ENCODE measurements around the gene CD2BP2. TPM values are rescaled to one million over a fixed set of nuclear protein-coding genes. Genes with fewer than 3 reads are reported as not detected.

CD2BP2 gene
- total RNA-seq, 1 donor from 2014 or later: 58.8 TPM

DNA sequence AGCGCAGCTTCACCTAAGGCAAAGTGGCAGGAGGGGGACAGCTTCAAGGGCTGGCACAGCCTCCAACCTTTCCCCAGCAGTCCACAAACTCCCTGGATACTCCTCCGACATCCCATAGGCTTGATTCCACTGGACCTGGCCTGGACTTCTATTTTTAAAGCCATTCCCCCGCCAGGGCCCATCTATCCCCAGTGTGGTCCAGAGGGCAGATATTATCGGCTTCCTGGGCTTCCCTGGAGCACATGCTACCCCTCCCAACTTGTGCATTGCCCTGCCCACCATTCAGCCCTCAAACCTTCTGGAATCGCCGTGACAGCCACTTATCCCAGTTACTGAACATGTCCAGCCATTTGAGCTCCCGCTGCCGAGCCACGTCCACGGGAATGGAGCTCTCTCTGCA is 10.1 kb upstream of the CD2BP2 start:
- H3K9me3 Mint-ChIP-seq (ENCODE audit: unreplicated experiment): no peaks in the 10 kb centered on the region
- H3K9me3 ChIP-seq (ENCODE audit: insufficient read depth, low read depth, low read length): no peaks in the 10 kb centered on the region
- no peak overlapping the region for H2AFZ ChIP-seq (ENCODE audit: low read depth, low read length)
- H3K27me3 ChIP-seq (ENCODE audit: insufficient read depth, low read length): no peaks in the 10 kb centered on the region
- TF ChIP-seq, protein P1, sequence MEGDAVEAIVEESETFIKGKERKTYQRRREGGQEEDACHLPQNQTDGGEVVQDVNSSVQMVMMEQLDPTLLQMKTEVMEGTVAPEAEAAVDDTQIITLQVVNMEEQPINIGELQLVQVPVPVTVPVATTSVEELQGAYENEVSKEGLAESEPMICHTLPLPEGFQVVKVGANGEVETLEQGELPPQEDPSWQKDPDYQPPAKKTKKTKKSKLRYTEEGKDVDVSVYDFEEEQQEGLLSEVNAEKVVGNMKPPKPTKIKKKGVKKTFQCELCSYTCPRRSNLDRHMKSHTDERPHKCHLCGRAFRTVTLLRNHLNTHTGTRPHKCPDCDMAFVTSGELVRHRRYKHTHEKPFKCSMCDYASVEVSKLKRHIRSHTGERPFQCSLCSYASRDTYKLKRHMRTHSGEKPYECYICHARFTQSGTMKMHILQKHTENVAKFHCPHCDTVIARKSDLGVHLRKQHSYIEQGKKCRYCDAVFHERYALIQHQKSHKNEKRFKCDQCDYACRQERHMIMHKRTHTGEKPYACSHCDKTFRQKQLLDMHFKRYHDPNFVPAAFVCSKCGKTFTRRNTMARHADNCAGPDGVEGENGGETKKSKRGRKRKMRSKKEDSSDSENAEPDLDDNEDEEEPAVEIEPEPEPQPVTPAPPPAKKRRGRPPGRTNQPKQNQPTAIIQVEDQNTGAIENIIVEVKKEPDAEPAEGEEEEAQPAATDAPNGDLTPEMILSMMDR (IDR thresholded peaks at IDR 0.05; ENCODE audit: insufficient read depth, low read depth, low read length): no peak
- no peak for TF ChIP-seq EZH2 (IDR thresholded peaks at IDR 0.05; ENCODE audit: insufficient read depth, low read length)
- H3K36me3 Mint-ChIP-seq (ENCODE audit: low read depth, unreplicated experiment): peaks cover 20% of the 10 kb centered on the region
- H3K4me3 ChIP-seq (ENCODE audit: insufficient read depth, low read depth, low read length): no peak overlapping the region
- peaks cover 15% of the 10 kb centered on the region for H3K4me1 ChIP-seq (ENCODE audit: insufficient read depth, low read length)
- no peaks in the 10 kb centered on the region for H3K27me3 Mint-ChIP-seq (ENCODE audit: low read depth, unreplicated experiment)
- H3K27ac ChIP-seq (ENCODE audit: low read depth, low read length): no peak overlapping the region
- H3K9ac ChIP-seq (ENCODE audit: low read length): no peak overlapping the region
- no peak overlapping the region for H3K4me2 ChIP-seq (ENCODE audit: low read length)
- no peak overlapping the region for H3K27ac Mint-ChIP-seq (ENCODE audit: unreplicated experiment)
- peaks cover 21% of the 10 kb centered on the region for H3K4me1 Mint-ChIP-seq (ENCODE audit: low read depth, unreplicated experiment)
- FAIRE-seq: no peak
- H3K4me3 Mint-ChIP-seq (ENCODE audit: unreplicated experiment): no peak overlapping the region
- H3K36me3 ChIP-seq (ENCODE audit: insufficient read depth, low read length): peaks cover 15% of the 10 kb centered on the region
- DNase-seq (ENCODE audit: low read depth): no peak
- H4K20me1 ChIP-seq (ENCODE audit: insufficient read depth, low read length): peaks cover 85% of the 10 kb centered on the region
- peaks cover 92% of the 10 kb centered on the region for H3K79me2 ChIP-seq (ENCODE audit: insufficient read depth, low read length)

DNA sequence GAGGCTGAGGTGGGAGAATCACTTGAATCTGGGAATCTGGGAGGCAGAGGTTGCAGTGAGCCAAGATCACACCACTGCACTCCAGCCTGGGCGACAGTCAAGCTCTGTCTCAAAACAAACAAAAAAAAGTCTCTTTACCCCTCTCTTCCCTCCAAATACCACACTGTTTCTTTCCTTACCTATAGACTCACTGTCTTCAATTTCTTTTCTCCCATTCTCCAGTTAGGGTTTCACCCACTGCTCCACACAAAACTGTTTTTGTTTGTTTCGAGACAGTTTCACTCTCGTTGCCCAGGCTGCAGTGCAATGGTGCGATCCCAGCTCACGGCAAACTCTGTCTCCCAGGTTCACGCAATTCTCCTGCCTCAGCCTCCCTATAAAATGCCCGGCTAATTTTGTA is 6.1 kb upstream of the CD2BP2 start:
- Mint-ChIP-seq H3K4me3 (ENCODE audit: unreplicated experiment) (no peak overlapping the region), H3K27me3 (ENCODE audit: low read depth, unreplicated experiment) (no peaks in the 10 kb centered on the region), H3K36me3 (ENCODE audit: low read depth, unreplicated experiment) (peaks cover 27% of the 10 kb centered on the region), H3K9me3 (ENCODE audit: unreplicated experiment) (no peaks in the 10 kb centered on the region), H3K27ac (ENCODE audit: unreplicated experiment) (no peak overlapping the region), H3K4me1 (ENCODE audit: low read depth, unreplicated experiment) (peaks cover 13% of the 10 kb centered on the region)
- no peak overlapping the region for H3K4me2 ChIP-seq (ENCODE audit: low read length)
- H3K27ac ChIP-seq (ENCODE audit: low read depth, low read length): no peak overlapping the region
- no peaks in the 10 kb centered on the region for H3K27me3 ChIP-seq (ENCODE audit: insufficient read depth, low read length)
- H3K4me3 ChIP-seq (ENCODE audit: insufficient read depth, low read depth, low read length): no peak overlapping the region
- no peaks in the 10 kb centered on the region for H3K4me1 ChIP-seq (ENCODE audit: insufficient read depth, low read length)
- peaks cover 83% of the 10 kb centered on the region for H3K79me2 ChIP-seq (ENCODE audit: insufficient read depth, low read length)
- H4K20me1 ChIP-seq (ENCODE audit: insufficient read depth, low read length): peaks cover 67% of the 10 kb centered on the region
- H3K9me3 ChIP-seq (ENCODE audit: insufficient read depth, low read depth, low read length): no peaks in the 10 kb centered on the region
- H3K36me3 ChIP-seq (ENCODE audit: insufficient read depth, low read length): peaks cover 20% of the 10 kb centered on the region
- DNase-seq (ENCODE audit: low read depth) (no peak), FAIRE-seq (no peak)
- H2AFZ ChIP-seq (ENCODE audit: low read depth, low read length): no peak overlapping the region
- no peak overlapping the region for H3K9ac ChIP-seq (ENCODE audit: low read length)
- TF ChIP-seq EZH2 (IDR thresholded peaks at IDR 0.05; ENCODE audit: insufficient read depth, low read length): no peak
- TF ChIP-seq, protein P1 (IDR thresholded peaks at IDR 0.05; ENCODE audit: insufficient read depth, low read depth, low read length): no peak

DNA sequence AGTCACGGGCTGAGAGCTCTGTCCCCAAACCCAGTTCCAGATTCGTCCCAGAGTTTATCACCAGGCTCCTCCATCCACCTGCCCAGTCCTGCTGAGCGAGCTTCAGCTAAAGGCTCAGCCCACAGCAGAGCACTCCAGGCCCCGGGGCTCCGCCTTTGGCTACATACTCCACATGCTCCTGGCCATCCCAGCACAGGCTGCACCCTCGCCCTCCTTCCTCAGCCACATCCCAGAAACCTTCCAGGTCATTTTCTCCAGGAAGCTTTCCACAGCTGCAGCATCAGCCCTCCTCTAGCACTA is 4.7 kb upstream of the CD2BP2 start:
- H3K9me3 Mint-ChIP-seq (ENCODE audit: unreplicated experiment): no peaks in the 10 kb centered on the region
- no peak overlapping the region for H3K27ac ChIP-seq (ENCODE audit: low read depth, low read length)
- no peak for TF ChIP-seq EZH2 (IDR thresholded peaks at IDR 0.05; ENCODE audit: insufficient read depth, low read length)
- TF ChIP-seq, protein P1 (IDR thresholded peaks at IDR 0.05; ENCODE audit: insufficient read depth, low read depth, low read length): no peak
- H3K36me3 Mint-ChIP-seq (ENCODE audit: low read depth, unreplicated experiment): peaks cover 25% of the 10 kb centered on the region
- H3K4me3 ChIP-seq (ENCODE audit: insufficient read depth, low read depth, low read length): no peak overlapping the region
- peaks cover 54% of the 10 kb centered on the region for H4K20me1 ChIP-seq (ENCODE audit: insufficient read depth, low read length)
- no peak overlapping the region for H2AFZ ChIP-seq (ENCODE audit: low read depth, low read length)
- FAIRE-seq (no peak), DNase-seq (ENCODE audit: low read depth) (no peak)
- H3K4me1 Mint-ChIP-seq (ENCODE audit: low read depth, unreplicated experiment): peaks cover 15% of the 10 kb centered on the region
- H3K4me3 Mint-ChIP-seq (ENCODE audit: unreplicated experiment): no peak overlapping the region
- H3K4me1 ChIP-seq (ENCODE audit: insufficient read depth, low read length): peaks cover 7% of the 10 kb centered on the region
- H3K9ac ChIP-seq (ENCODE audit: low read length): no peak overlapping the region
- no peaks in the 10 kb centered on the region for H3K27me3 Mint-ChIP-seq (ENCODE audit: low read depth, unreplicated experiment)
- peaks cover 20% of the 10 kb centered on the region for H3K36me3 ChIP-seq (ENCODE audit: insufficient read depth, low read length)
- H3K79me2 ChIP-seq (ENCODE audit: insufficient read depth, low read length): peaks cover 77% of the 10 kb centered on the region
- no peaks in the 10 kb centered on the region for H3K9me3 ChIP-seq (ENCODE audit: insufficient read depth, low read depth, low read length)
- H3K4me2 ChIP-seq (ENCODE audit: low read length): no peak overlapping the region
- H3K27me3 ChIP-seq (ENCODE audit: insufficient read depth, low read length): no peaks in the 10 kb centered on the region
- H3K27ac Mint-ChIP-seq (ENCODE audit: unreplicated experiment): no peak overlapping the region
